AG04449 (cell line): ENCODE measurements around the gene ZNF888.
"Not testable (repeated sequence)": the region's sequence is repeated elsewhere in the genome, so short reads cannot be mapped to it uniquely, and the experiment has no call there.

Experiments
- CTCF ChIA-PET: fragments of 350-600 bp; formaldehyde crosslinking; extraction: SDS; loops from one replicate; lab custom pipeline; 2021; ENCODE audit warnings: antibody characterized with exemption; lab: Yijun Ruan, JAX
- POLR2A ChIA-PET: fragments of 400-600, 350-600 bp; formaldehyde crosslinking; extraction: SDS; loops from one replicate; lab custom pipeline; 2020; ENCODE audit warnings: antibody characterized with exemption, inconsistent platforms; lab: Yijun Ruan, JAX
- DNase-seq: peaks from one replicate; pipeline ENCODE4 v3.0.0-alpha.2; 2010; ENCODE audit warnings: low read depth, low spot score
- H3K4me3 ChIP-seq: 2 replicates; pipeline ENCODE4 v1.5.1; 2011; ENCODE audit warnings: low read depth, mild to moderate bottlenecking, control low read depth, low read length
- TF ChIP-seq, protein P1 (sequence below): IDR thresholded peaks from one replicate; pipeline ENCODE4 v1.5.1; 2011; ENCODE audit warnings: mild to moderate bottlenecking, moderate library complexity, low read length, control low read depth, inconsistent platforms; ENCODE audit not compliant: insufficient read depth; ENCODE audit errors: missing control alignments

Gene ZNF888

DNA sequence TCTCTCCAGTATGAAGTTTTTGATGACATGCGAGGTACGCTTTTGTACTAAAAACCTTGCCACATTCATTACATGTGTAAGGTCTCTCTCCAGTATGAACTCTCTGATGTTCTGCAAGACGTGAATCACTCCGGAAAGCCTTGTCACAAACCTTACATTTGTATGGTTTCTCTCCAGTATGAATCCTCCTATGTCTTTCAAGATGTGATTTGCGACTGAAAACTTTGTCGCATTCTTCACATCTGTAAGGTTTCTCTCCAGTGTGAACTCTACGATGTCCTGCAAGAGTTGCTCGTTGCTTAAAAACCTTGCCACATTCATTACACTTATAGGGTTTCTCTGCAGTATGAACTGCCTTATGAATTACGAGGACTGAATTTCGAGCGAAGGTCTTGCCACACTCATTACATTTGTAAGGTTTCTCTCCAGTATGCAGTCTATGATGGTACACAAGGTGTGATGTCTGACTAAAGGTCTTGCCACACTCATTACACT is 42.3 kb downstream of the ZNF888 start:
- DNase-seq: no peak
- TF ChIP-seq, protein P1, sequence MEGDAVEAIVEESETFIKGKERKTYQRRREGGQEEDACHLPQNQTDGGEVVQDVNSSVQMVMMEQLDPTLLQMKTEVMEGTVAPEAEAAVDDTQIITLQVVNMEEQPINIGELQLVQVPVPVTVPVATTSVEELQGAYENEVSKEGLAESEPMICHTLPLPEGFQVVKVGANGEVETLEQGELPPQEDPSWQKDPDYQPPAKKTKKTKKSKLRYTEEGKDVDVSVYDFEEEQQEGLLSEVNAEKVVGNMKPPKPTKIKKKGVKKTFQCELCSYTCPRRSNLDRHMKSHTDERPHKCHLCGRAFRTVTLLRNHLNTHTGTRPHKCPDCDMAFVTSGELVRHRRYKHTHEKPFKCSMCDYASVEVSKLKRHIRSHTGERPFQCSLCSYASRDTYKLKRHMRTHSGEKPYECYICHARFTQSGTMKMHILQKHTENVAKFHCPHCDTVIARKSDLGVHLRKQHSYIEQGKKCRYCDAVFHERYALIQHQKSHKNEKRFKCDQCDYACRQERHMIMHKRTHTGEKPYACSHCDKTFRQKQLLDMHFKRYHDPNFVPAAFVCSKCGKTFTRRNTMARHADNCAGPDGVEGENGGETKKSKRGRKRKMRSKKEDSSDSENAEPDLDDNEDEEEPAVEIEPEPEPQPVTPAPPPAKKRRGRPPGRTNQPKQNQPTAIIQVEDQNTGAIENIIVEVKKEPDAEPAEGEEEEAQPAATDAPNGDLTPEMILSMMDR: no peak
- ChIA-PET POLR2A (no interaction called here), CTCF (no interaction called here)
- no peak overlapping the region for H3K4me3 ChIP-seq

DNA sequence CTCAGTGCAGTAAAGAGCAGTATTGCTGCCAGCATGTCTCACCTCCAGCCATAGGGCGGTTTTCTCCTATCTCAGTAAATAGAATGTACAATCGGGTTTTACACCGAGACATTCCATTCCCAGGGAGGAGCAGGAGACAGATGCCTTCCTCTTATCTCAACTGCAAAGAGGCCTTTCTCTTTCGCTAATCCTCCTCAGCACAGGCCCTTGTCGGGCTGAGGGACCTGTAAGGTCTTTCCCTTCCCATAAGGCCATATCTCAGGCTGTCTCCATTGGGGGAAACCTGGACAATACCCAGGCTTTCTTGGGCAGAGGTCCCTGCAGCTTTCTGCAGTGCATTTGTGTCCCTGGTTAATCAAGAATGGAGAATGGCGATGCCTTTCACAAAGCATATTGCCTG is 50.2 kb downstream of the ZNF888 start:
- POLR2A ChIA-PET, CTCF ChIA-PET, H3K4me3 ChIP-seq, DNase-seq: not testable (repeated sequence)

DNA sequence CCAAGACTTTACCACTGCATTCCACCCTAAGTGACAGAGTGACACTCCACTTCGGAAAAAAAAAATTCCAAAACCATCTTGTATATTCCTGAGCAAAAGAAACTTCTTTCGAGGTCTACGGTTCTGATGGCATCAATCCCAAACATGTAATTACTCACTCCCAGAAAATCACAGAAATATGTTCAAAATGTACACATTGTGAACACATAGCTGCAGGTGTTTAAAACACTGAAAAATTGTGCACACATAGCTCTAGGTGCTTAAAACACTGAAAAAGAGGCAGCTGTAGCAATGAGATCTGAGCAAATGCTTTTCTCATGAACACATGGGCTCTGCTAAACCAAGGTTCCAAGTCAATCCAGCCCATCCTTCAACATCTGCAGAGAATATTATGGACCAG is 51.8 kb downstream of the ZNF888 start:
- POLR2A ChIA-PET: no interaction called here
- CTCF ChIA-PET: no interaction called here
- TF ChIP-seq, protein P1: no peak
- no peak overlapping the region for H3K4me3 ChIP-seq
- no peak for DNase-seq

DNA sequence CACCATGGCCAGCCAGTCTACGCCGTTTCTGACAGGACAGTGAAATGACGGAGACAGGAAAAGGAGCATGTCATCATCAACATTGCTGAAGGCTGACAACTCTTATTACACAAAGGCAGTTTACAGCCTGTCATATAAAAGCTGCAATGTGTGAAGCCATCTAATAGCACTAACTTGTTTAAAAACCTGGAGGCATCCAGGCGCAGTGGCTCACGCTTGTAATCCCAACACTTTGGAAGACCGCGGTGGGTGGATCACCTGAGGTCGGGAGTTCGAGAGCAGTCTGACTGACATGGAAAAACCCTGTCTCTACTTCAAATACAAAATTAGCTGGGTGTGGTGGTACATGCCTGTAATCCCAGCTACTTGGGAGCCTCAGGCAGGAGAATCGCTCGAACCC is 55.2 kb downstream of the ZNF888 start:
- DNase-seq, POLR2A ChIA-PET, H3K4me3 ChIP-seq, CTCF ChIA-PET: not testable (repeated sequence)

DNA sequence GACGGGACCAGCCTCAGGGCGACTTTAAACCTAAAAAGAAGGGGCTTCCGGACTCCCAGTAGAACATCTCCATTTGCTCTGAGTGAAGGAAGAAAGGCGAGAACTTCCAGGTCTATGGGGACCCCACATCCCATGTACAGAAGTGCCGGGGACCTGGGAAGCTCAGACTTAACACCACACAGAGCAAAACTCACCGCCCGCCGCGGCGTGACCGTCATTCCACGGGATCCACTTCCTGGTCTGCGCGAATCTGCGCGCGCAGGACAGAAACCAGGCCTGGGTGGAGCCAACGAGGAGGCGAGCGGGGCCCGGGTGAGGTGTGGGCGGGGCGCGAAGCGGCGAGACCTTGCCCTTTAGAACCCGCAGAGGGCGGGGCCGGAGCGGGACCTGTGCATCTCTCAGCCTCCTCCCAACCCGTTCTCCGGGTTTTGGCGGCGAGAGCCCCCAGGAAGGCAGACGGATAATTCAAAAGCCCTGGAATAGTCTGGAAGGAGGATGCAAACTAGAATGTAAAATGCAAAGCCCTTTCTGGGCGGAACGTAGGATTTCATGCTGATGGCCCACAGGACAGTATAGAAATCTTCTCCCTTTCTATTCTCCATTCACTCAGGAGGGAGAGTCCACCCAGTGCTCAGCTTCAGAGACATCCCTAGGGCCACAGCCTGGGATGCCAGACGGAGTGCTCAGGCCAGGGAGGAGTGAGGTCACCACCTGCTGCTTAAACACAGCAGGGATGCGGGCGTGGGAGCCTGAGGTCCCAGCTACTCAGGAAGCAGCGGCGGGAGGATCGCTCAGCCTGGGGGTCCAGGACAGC is 65.6 kb downstream of the ZNF888 start, which contains the start of gene ZNF468:
Gene ZNF468, minus strand, starts transcription at position 242 of the 814 bp plus-strand sequence. CDS start 3,347 bp downstream, outside the sequence.
- H3K4me3 ChIP-seq: peak within 1 kb of the TSS; percentile 69
- POLR2A ChIA-PET, DNase-seq, CTCF ChIA-PET: not testable (repeated sequence)

DNA sequence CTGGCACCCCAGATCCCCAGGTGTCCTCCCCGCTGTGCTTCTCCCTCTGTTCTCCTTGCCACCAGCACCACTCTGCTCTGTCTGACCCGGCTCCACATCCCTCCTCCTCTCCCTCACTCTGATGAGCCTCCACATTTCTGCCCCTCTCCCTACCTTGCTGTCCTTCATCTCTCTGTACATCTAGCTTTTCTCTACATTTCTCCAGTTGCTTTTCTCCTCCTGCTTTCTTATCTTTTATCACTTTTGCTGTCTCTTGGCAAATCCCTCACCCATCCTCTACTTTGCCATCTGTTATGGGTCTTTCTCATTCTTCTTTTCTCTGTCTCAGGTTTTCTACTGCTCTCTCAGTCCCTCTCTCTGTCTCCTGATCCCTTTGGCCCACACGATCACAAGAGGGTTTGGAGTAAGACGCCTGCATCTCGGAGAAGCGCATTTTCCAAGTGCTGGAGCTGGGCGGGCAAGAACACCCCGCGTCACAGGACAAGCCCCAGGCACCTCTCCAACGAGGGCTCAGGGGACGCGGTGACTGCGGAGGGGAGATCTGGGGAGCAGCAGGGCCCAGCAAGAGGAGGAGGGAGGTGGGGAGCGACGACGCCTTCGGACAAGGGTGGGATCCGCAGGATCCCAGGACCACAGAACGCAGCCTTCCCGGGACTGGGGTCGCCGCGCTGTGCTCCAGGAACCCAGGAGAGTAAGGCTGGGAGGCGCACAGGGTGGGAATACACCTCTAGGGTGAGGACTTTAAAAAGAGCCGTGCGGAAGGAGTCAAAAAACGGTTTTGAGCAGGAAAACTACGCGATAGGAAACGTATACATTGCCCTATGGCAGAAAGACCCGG is 66.5 kb downstream of the ZNF888 start:
- DNase-seq, POLR2A ChIA-PET, CTCF ChIA-PET: not testable (repeated sequence)
- peak overlapping the region; percentile 69 for H3K4me3 ChIP-seq
